Calu3 (cell line): ENCODE measurements around the gene LRG1. TPM values are rescaled to one million over a fixed set of nuclear protein-coding genes. Genes with fewer than 3 reads are reported as not detected.

Source experiments
- BruUV-seq: library from RNA; stranded (reverse); fragments of 400-500 nt; replicated peaks from 2 replicates; lab custom pipeline; 2021; lab: Mats Ljungman, UMichigan
- CTCF ChIA-PET: fragments of 300-600 bp; sonication (Branson Sonifier 250); formaldehyde crosslinking; loops from one replicate; lab custom pipeline; 2022; ENCODE audit warnings: antibody characterized with exemption; lab: Charles Lee
- DNase-seq: peaks from one replicate; pipeline ENCODE4 v3.0.0; 2022
- H3K27ac Mint-ChIP-seq: one replicate; pipeline ENCODE4 v1.8.0; 2022; ENCODE audit warnings: mixed read lengths; ENCODE audit not compliant: unreplicated experiment
- H3K27me3 Mint-ChIP-seq: one replicate; pipeline ENCODE4 v1.8.0; 2022; ENCODE audit warnings: mixed read lengths; ENCODE audit not compliant: unreplicated experiment
- H3K36me3 Mint-ChIP-seq: one replicate; pipeline ENCODE4 v1.8.0; 2022; ENCODE audit warnings: mild to moderate bottlenecking, moderate library complexity, mixed read lengths; ENCODE audit not compliant: insufficient read depth, unreplicated experiment
- H3K4me1 Mint-ChIP-seq: one replicate; pipeline ENCODE4 v1.8.0; 2022; ENCODE audit warnings: mild to moderate bottlenecking, low read depth, mixed read lengths; ENCODE audit not compliant: unreplicated experiment
- H3K4me3 Mint-ChIP-seq: one replicate; pipeline ENCODE4 v1.8.0; 2022; ENCODE audit warnings: mild to moderate bottlenecking, low read depth, moderate library complexity, mixed read lengths; ENCODE audit not compliant: unreplicated experiment
- H3K9me3 Mint-ChIP-seq: one replicate; pipeline ENCODE4 v1.8.0; 2022; ENCODE audit warnings: low read depth, mixed read lengths; ENCODE audit not compliant: unreplicated experiment
- CTCF ChIP-seq: fragments of 200-600 bp; IDR thresholded peaks from one replicate; pipeline ENCODE4 v1.8.0; 2022; ENCODE audit warnings: antibody characterized with exemption; ENCODE audit not compliant: unreplicated experiment
- intact Hi-C: fragments of 100-400 bp; cut with micrococcal nuclease; formaldehyde crosslinking; loops from one replicate; pipeline ENCODE4 v1.10.0; 2022; ENCODE audit not compliant: unreplicated experiment
- total RNA-seq: library from RNA; stranded (reverse); gene quantifications from 2 replicates; pipeline ENCODE4 v1.2.3, GENCODE V29; 2022

LRG1 gene
- total RNA-seq, 1 experiment from 2014 or later: 28.5 TPM

GRCh38 chr19:4513248-4513647 is 26.6 kb downstream of the LRG1 start:
- Mint-ChIP-seq H3K27ac (no peak overlapping the region), H3K36me3 (no peaks in the 10 kb centered on the region), H3K27me3 (no peaks in the 10 kb centered on the region), H3K9me3 (no peaks in the 10 kb centered on the region), H3K4me3 (no peak overlapping the region), H3K4me1 (no peaks in the 10 kb centered on the region)
- intact Hi-C loops: no loop called here
- CTCF ChIA-PET: no interaction called here
- no TSS peak for BruUV-seq
- TF ChIP-seq CTCF: no peak
- no peak for DNase-seq

- H3K4me1 Mint-ChIP-seq: no peaks in the 10 kb centered on the region
- H3K9me3 Mint-ChIP-seq: no peaks in the 10 kb centered on the region
- BruUV-seq: no TSS peak
- no peak for TF ChIP-seq CTCF
- intact Hi-C loops: no loop called here
- H3K36me3 Mint-ChIP-seq: peaks cover 3% of the 10 kb centered on the region
- DNase-seq: no peak
- H3K27ac Mint-ChIP-seq: no peak overlapping the region
- H3K4me3 Mint-ChIP-seq: no peak overlapping the region
- CTCF ChIA-PET: no interaction called here
- H3K27me3 Mint-ChIP-seq: no peaks in the 10 kb centered on the region
Measured at GRCh38 chr19:4512070-4512469, 27.8 kb downstream of the LRG1 start.

- DNase-seq: no peak
- BruUV-seq: no TSS peak
- CTCF ChIA-PET: no interaction called here
Measured at GRCh38 chr19:4511300-4512054, 28.4 kb downstream of the LRG1 start.

GRCh38 chr19:4510435-4511255 is 29.2 kb downstream of the LRG1 start:
- Mint-ChIP-seq H3K27me3 (no peaks in the 10 kb centered on the region), H3K9me3 (no peaks in the 10 kb centered on the region), H3K36me3 (peaks cover 17% of the 10 kb centered on the region), H3K4me3 (no peak overlapping the region), H3K4me1 (no peaks in the 10 kb centered on the region), H3K27ac (no peak overlapping the region)
- no TSS peak for BruUV-seq
- intact Hi-C loops: no loop called here
- TF ChIP-seq CTCF: no peak
- DNase-seq: no peak
- CTCF ChIA-PET: no interaction called here

More at GRCh38 chr19:4511300-4512054, 28.4 kb downstream of the LRG1 start:
- intact Hi-C loops: no loop called here
- Mint-ChIP-seq H3K9me3 (no peaks in the 10 kb centered on the region), H3K27ac (no peak overlapping the region), H3K4me1 (no peaks in the 10 kb centered on the region), H3K36me3 (peaks cover 9% of the 10 kb centered on the region), H3K4me3 (no peak overlapping the region), H3K27me3 (no peaks in the 10 kb centered on the region)
- no peak for TF ChIP-seq CTCF
